ENCODE results near the gene TBC1D2B.

DNA sequence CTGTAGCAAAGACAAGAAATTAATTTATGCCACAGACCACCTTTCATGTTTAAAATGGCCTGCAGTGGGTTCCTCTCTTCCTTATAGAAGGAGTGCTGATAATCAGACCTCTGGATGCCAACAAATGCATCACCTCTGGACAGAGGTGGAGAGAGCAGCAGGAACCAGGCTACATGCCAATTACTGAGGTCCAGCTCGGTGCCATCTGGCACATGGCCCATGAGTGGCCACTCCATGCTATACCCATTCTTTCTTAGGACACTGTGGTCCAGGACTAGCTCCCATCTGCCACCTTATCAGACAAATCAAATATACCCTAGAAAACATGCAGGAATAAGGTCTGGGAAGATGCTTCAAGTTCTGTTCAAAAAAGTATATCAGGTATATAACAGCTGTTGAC, 60.7 kb downstream of the TBC1D2B start:
- no peak for TF ChIP-seq POLR2A (IDR thresholded peaks at IDR 0.05)
- TF ChIP-seq, protein P1, sequence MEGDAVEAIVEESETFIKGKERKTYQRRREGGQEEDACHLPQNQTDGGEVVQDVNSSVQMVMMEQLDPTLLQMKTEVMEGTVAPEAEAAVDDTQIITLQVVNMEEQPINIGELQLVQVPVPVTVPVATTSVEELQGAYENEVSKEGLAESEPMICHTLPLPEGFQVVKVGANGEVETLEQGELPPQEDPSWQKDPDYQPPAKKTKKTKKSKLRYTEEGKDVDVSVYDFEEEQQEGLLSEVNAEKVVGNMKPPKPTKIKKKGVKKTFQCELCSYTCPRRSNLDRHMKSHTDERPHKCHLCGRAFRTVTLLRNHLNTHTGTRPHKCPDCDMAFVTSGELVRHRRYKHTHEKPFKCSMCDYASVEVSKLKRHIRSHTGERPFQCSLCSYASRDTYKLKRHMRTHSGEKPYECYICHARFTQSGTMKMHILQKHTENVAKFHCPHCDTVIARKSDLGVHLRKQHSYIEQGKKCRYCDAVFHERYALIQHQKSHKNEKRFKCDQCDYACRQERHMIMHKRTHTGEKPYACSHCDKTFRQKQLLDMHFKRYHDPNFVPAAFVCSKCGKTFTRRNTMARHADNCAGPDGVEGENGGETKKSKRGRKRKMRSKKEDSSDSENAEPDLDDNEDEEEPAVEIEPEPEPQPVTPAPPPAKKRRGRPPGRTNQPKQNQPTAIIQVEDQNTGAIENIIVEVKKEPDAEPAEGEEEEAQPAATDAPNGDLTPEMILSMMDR (IDR thresholded peaks at IDR 0.05 in 4 of 5, conservative IDR thresholded peaks at IDR 0.05 in 1 of 5): no peak

Measured in gastrocnemius medialis (tissue), 4 donors.